CD4-positive, alpha-beta T cell treated with Interleukin-4 for 4 hours (primary cell): ENCODE measurements around the gene NRARP.
A peak's percentile ranks its signal among the peaks of the same experiment; 100 is the strongest.

ENCODE experiments used
- DNase-seq: peaks from one replicate; pipeline ENCODE4 v3.0.0-alpha.2; 2020

The NRARP gene

GRCh38 chr9:137297966-137298365 is 4.1 kb downstream of the NRARP start:
- no peak for DNase-seq

GRCh38 chr9:137296670-137297664 is 5.1 kb downstream of the NRARP start:
- no peak for DNase-seq

DNA sequence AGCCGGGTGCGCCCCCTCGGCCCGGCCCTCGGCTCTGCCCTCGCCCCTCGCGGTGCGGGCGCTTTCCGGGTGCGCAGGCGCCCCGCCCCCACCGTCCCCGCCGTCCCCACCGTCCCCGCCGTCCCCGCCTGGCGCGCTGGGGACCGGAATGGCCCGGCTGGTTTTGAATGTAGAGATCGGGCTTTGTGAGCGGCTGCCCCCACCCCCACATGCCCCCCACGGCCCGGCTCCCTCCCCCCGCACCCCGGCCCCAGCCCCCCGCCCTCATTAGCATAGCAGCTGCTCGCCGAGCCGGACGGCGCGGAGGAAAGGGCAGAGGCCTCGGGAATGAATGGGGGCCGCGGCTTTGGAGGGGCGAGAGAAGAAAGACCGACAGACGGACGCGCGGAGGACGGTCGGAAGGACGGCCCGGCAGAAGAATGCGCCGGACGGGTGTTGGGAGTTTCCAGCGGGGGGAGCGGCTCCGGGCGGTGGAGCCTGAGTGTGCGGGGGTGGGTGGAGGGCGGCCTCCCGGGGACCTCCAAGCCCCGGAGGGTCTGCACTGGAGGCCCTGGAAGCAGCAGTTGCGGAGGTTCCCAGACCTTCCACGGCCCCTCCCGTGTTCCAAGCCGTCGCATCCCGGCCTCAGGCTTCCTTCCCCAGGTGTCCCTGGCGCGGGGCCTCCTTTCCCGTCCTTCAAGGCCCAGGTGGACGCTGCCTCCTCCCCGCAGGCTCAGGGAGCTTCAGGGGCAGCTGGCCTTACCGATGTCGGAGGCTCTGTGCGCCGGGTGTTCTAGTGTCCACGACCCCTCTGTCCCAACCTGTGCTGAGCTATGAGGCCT is 6.0 kb downstream of the NRARP start:
- DNase-seq: no peak

DNA sequence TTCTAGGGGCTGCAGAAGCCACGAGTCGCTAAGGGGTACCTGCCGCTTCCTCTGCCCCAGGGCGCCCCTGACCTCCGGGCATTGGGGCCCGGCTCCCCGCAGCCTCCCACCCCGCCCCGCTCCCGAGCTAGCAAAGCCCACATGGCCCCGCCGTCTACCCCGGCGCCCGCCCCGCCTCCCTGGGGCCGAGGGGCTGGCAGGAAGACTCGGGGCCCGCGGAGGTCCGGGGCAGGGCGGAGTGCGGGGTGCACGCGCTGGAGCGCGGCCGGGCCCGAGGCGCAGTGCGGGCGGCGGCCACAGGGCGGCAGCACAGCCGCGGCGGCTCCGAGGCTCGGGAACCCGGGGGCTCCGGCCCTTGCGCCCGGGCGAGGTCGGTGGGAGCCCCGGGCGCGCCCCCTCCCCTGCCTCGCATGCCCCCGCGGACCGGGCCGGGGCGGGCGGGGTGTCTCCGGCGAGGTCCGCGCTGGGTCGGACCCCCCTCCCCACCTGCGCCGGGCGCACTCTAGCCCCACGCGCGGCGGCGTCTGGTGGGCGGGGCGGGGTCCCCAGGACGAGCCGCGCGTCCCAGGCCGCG is 6.7 kb downstream of the NRARP start:
- DNase-seq: no peak

GRCh38 chr9:137294681-137295237 is 7.3 kb downstream of the NRARP start:
- DNase-seq: no peak

GRCh38 chr9:137294091-137294680 is 7.9 kb downstream of the NRARP start:
- DNase-seq: no peak

- no peak for DNase-seq
Observed at GRCh38 chr9:137293482-137294090, 8.5 kb downstream of the NRARP start.

DNA sequence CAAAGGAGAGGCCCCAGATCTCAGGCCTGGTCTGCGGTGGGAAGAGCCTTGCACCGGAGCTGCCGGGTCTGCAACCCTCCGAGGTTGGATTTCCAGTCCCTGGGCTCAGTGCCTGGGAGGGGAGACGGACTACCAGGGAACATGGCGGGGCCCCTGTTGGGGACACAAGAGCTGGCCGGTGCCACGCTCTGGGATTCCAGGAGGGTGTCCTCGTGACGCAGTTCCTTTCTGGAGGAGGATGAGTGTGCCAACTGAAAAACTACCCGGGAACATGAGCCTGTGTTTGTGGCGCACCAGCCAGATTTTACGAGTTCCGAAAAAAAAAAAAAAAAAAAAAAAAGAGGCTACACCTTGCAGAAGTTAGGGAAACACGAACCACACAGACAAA is 9.0 kb downstream of the NRARP start:
- no peak for DNase-seq

DNA sequence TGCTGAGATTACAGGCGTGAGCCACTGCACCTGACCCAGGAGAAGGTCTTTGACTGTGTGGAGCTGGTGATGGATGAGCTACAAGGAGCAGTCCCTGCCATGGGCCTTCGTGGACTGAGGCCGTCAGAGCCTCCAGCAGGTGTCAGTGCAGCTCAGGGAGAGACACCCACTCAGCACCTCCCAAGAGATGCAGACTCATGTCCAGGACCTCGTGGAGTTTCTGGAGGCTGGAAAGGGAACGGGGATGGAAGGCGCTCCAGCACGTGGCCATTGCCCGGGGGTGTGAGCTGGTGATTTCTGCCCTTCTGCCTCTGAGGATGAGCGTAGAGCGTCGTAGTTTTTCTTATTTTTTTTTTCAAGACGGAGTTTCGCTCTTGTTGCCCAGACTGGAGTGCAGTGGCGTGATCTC is 15.1 kb downstream of the NRARP start:
- no peak for DNase-seq

GRCh38 chr9:137281345-137282116 is 20.5 kb downstream of the NRARP start:
- DNase-seq: no peak

DNA sequence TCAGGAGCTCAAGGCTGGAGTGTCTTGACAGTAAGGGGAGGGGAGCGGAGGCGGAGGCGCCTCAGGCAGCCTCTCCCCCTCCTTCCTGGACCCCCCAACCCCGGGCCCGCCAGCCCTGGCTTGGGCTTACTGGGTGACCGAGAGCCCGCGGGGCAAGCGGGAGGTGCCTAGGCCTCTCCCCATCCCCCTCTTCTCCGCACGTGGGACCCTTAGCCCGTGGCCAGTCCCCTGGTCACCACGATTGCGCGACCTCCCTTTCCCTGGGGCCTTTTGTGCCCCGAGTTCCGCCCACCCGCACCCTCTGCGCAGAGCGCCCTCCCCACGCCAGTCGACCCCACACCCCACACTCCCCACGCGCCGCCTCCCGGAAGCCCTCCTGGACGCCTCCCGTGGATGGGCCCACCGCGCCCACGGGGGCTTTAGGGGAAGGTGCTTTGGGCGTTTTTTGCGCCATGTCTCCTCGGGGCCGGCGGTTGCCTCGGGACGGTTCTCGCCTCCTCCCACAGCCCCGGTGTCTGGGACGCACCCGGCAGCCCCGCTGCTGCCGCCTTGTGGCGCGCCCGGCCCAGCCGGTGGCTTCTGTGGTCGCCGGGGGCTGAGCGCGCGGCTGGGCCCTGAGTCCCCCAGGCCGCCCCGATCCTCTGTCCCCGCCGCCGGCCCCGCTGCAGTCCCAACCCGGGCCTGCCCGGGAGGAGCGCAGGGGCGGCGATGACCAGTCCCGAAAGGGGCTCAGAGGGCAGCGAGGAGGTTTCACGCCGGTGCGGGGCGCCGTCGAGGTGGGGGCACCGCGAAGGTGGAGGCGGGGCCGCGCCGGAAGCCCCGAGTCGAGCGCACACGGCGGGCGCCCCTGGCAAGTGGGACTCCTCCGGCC is 21.4 kb downstream of the NRARP start:
- no peak for DNase-seq

GRCh38 chr9:137279741-137280473 is 22.2 kb downstream of the NRARP start:
- DNase-seq: no peak

GRCh38 chr9:137278721-137279711 is 23.1 kb downstream of the NRARP start:
- no peak for DNase-seq

GRCh38 chr9:137278061-137278701 is 23.9 kb downstream of the NRARP start:
- no peak for DNase-seq

- DNase-seq: peak; percentile 37
Observed at GRCh38 chr9:137277329-137278041, 24.6 kb downstream of the NRARP start, which contains the start of gene TOR4A. TSS of gene TOR4A (plus strand) at chr9:137277726. CDS start at chr9:137278690, 964 bp downstream.

- no peak for DNase-seq
Observed at GRCh38 chr9:137276473-137277328, 25.4 kb downstream of the NRARP start.
